H9 (cell line): Measurements from ENCODE around the gene CYP19A1. TPM values are rescaled to one million over a fixed set of nuclear protein-coding genes. Genes with fewer than 3 reads are reported as not detected.

Source experiments
- DNase-seq: peaks from one replicate; pipeline ENCODE4 v3.0.0-alpha.2; 2017
- H2AFZ ChIP-seq: one replicate; pipeline ENCODE4 v1.6.1; 2013; ENCODE audit warnings: mild to moderate bottlenecking, low read length, control low read depth, moderate library complexity
- H2AK5ac ChIP-seq: 2 replicates; pipeline ENCODE4 v1.6.1; 2013; ENCODE audit warnings: low read length, control low read depth, mixed read lengths; ENCODE audit not compliant: insufficient read length
- H2BK120ac ChIP-seq: one replicate; pipeline ENCODE4 v1.6.1; 2013; ENCODE audit warnings: low read depth, mild to moderate bottlenecking, low read length, control low read depth, inconsistent platforms; ENCODE audit not compliant: poor library complexity, severe bottlenecking
- H2BK12ac ChIP-seq: 2 replicates; pipeline ENCODE4 v1.6.1; 2013; ENCODE audit warnings: low read length, control low read depth, mixed read lengths, low read depth; ENCODE audit not compliant: insufficient read length
- H2BK15ac ChIP-seq: 2 replicates; pipeline ENCODE4 v1.6.1; 2013; ENCODE audit warnings: low read depth, low read length, control low read depth
- H2BK20ac ChIP-seq: one replicate; pipeline ENCODE4 v1.6.1; 2013; ENCODE audit warnings: low read depth, mild to moderate bottlenecking, low read length, control low read depth, inconsistent platforms; ENCODE audit not compliant: poor library complexity, severe bottlenecking
- H2BK5ac ChIP-seq: 2 replicates; pipeline ENCODE4 v1.6.1; 2013; ENCODE audit warnings: low read length, control low read depth, mixed read lengths; ENCODE audit not compliant: insufficient read length
- H3K14ac ChIP-seq: 2 replicates; pipeline ENCODE4 v1.6.1; 2013; ENCODE audit warnings: low read length, control low read depth; ENCODE audit not compliant: insufficient read depth
- H3K18ac ChIP-seq: 2 replicates; pipeline ENCODE4 v1.6.1; 2013; ENCODE audit warnings: low read depth, mild to moderate bottlenecking, mixed read lengths, low read length, control low read depth; ENCODE audit not compliant: insufficient read length
- H3K23ac ChIP-seq: 2 replicates; pipeline ENCODE4 v1.6.1; 2013; ENCODE audit warnings: low read length, control low read depth, mixed read lengths, low read depth; ENCODE audit not compliant: insufficient read length
- H3K23me2 ChIP-seq: 2 replicates; pipeline ENCODE4 v1.6.1; 2013; ENCODE audit warnings: low read depth, mild to moderate bottlenecking, mixed read lengths, low read length, control low read depth; ENCODE audit not compliant: insufficient read length, poor library complexity, severe bottlenecking
- H3K27ac ChIP-seq: 2 replicates; pipeline ENCODE4 v1.5.1; 2013; ENCODE audit warnings: low read length, control low read depth, mixed read lengths, low read depth; ENCODE audit not compliant: insufficient read length
- H3K27me3 ChIP-seq: 2 replicates; pipeline ENCODE4 v1.6.1; 2013; ENCODE audit warnings: low read length, control low read depth, inconsistent platforms; ENCODE audit not compliant: insufficient read depth
- H3K4ac ChIP-seq: 2 replicates; pipeline ENCODE4 v1.6.1; 2013; ENCODE audit warnings: low read depth, mild to moderate bottlenecking, control low read depth, inconsistent platforms, low read length, moderate library complexity
- H3K4me1 ChIP-seq: 2 replicates; pipeline ENCODE4 v1.6.1; 2013; ENCODE audit warnings: low read length, control low read depth, inconsistent platforms; ENCODE audit not compliant: insufficient read depth
- H3K4me2 ChIP-seq: 2 replicates; pipeline ENCODE4 v1.6.1; 2013; ENCODE audit warnings: low read length, control low read depth, mixed read lengths; ENCODE audit not compliant: insufficient read length, insufficient read depth
- H3K56ac ChIP-seq: 2 replicates; pipeline ENCODE4 v1.6.1; 2013; ENCODE audit warnings: low read depth, mild to moderate bottlenecking, mixed read lengths, low read length, control low read depth; ENCODE audit not compliant: insufficient read length
- H3K79me1 ChIP-seq: 2 replicates; pipeline ENCODE4 v1.6.1; 2013; ENCODE audit warnings: low read depth, mild to moderate bottlenecking, moderate library complexity, low read length, control low read depth, inconsistent platforms; ENCODE audit not compliant: insufficient read depth, poor library complexity, severe bottlenecking
- H3K79me2 ChIP-seq: 2 replicates; pipeline ENCODE4 v1.6.1; 2013; ENCODE audit warnings: low read length, control low read depth, inconsistent platforms; ENCODE audit not compliant: insufficient read depth
- H3K9ac ChIP-seq: 2 replicates; pipeline ENCODE4 v1.6.1; 2013; ENCODE audit warnings: low read length, control low read depth, mixed read lengths; ENCODE audit not compliant: insufficient read length; ENCODE audit errors: extremely low read depth
- H3K9me3 ChIP-seq: one replicate; pipeline ENCODE4 v1.6.1; 2013; ENCODE audit warnings: low read depth, low read length, inconsistent platforms; ENCODE audit not compliant: control insufficient read depth
- H3T11ph ChIP-seq: one replicate; pipeline ENCODE4 v1.6.1; 2013; ENCODE audit warnings: mild to moderate bottlenecking, low read length, control low read depth, inconsistent platforms
- H4K20me1 ChIP-seq: one replicate; pipeline ENCODE4 v1.6.1; 2013; ENCODE audit not compliant: control insufficient read depth, insufficient read length, insufficient read depth
- H4K5ac ChIP-seq: 2 replicates; pipeline ENCODE4 v1.6.1; 2013; ENCODE audit warnings: low read depth, mild to moderate bottlenecking, mixed read lengths, low read length, control low read depth; ENCODE audit not compliant: insufficient read length
- H4K8ac ChIP-seq: replicated peaks from 2 replicates; pipeline ENCODE4 v1.6.1; 2013; ENCODE audit warnings: low read length, control low read depth, mixed read lengths, low read depth; ENCODE audit not compliant: insufficient read length
- H4K91ac ChIP-seq: 2 replicates; pipeline ENCODE4 v1.6.1; 2013; ENCODE audit warnings: low read depth, mild to moderate bottlenecking, moderate library complexity, mixed read lengths, low read length, control low read depth; ENCODE audit not compliant: insufficient read length
- H3K27ac Mint-ChIP-seq, 3 experiments: 2 replicates in 2 of 3; 3 replicates in 1 of 3; pipeline ENCODE4 v1.8.0; 2020 to 2021; ENCODE audit warnings: mixed read lengths in 3 of 3, mild to moderate bottlenecking in 1 of 3, moderate library complexity in 1 of 3
- H3K27me3 Mint-ChIP-seq: 2 replicates; pipeline ENCODE4 v1.8.0; 2021; ENCODE audit warnings: low read depth, mild to moderate bottlenecking, moderate library complexity, mixed read lengths
- H3K36me3 Mint-ChIP-seq, 3 experiments: 2 replicates in 2 of 3; 3 replicates in 1 of 3; pipeline ENCODE4 v1.8.0; 2020 to 2021; ENCODE audit warnings: low read depth in 3 of 3, mixed read lengths in 3 of 3; ENCODE audit not compliant: insufficient read depth in 1 of 3
- H3K4me1 Mint-ChIP-seq, 2 experiments: 2 replicates each; pipeline ENCODE4 v1.8.0; 2020; ENCODE audit warnings: mixed read lengths in 2 of 2
- H3K4me3 Mint-ChIP-seq, 2 experiments: 2 replicates in 1 of 2; 3 replicates in 1 of 2; pipeline ENCODE4 v1.8.0; 2020 to 2021; ENCODE audit warnings: mild to moderate bottlenecking in 2 of 2, mixed read lengths in 2 of 2, moderate library complexity in 1 of 2
- H3K9me3 Mint-ChIP-seq, 2 experiments: 2 replicates in 1 of 2; 3 replicates in 1 of 2; pipeline ENCODE4 v1.8.0; 2020; ENCODE audit warnings: mild to moderate bottlenecking in 2 of 2, mixed read lengths in 2 of 2, moderate library complexity in 1 of 2
- WGBS: extraction: QIAGEN DNeasy Blood & Tissue Kit; methylation state at CpG from one replicate; pipeline ENCODE4 v1.1.7; 2013; ENCODE audit warnings: missing lambda C conversion rate, low lambda C conversion rate, mixed read lengths; ENCODE audit not compliant: insufficient read length; ENCODE audit errors: extremely low coverage; 5-methylcytosine and 5-hydroxymethylcytosine counted together
- total RNA-seq: library from RNA; stranded (reverse); gene quantifications from 2 replicates; pipeline ENCODE4 v1.2.1, GENCODE V29; 2021
- TF ChIP-seq, protein P1 (sequence below): fragments of 200-600 bp; sonication (generic); conservative IDR thresholded peaks from 3 replicates; pipeline ENCODE4 v1.8.0; 2021; ENCODE audit warnings: antibody characterized with exemption, mild to moderate bottlenecking

Gene CYP19A1
- total RNA-seq, 1 experiment from 2014 or later, result not detected

DNA sequence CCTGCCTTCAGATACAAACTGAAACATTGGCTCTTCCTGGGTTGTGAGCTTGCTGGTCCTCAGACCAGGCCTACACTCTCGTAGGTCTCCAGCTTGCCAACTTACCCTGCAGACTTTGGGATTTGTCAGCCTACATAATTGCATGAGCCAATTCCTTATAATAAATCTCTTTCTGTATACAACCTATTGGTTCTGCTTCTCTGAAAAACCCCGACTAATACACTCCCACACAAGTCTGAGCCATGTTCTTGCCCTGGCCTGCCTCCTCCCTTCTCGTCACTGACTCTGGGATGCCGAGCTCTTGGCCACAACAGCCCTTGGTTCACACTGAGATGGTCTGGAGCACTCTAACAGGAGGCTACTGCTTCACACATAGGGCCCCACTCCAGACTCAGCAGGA, 9.5 kb downstream of the CYP19A1 start:
- Histone ChIP-seq H2BK15ac (no peak overlapping the region), H3K23me2 (no peaks in the 10 kb centered on the region), H3K4ac (no peak overlapping the region), H4K5ac (no peak overlapping the region), H2BK12ac (no peak overlapping the region), H4K91ac (no peak overlapping the region), H3K18ac (no peak overlapping the region), H2BK20ac (no peak overlapping the region), H2AFZ (no peak overlapping the region), H4K8ac (no peak overlapping the region), H3K23ac (no peak overlapping the region), H2BK120ac (no peak overlapping the region), H3K4me1 (no peaks in the 10 kb centered on the region), H2AK5ac (no peak overlapping the region), H3K14ac (no peak overlapping the region), H3K4me2 (no peak overlapping the region), H3K27me3 (no peaks in the 10 kb centered on the region), H2BK5ac (no peak overlapping the region), H3K79me1 (no peaks in the 10 kb centered on the region), H3K9ac (no peak overlapping the region), H3K27ac (no peak overlapping the region), H3K9me3 (no peaks in the 10 kb centered on the region), H3K79me2 (no peaks in the 10 kb centered on the region), H3T11ph (no peak overlapping the region), H4K20me1 (no peaks in the 10 kb centered on the region), H3K56ac (no peak overlapping the region)
- TF ChIP-seq, protein P1, sequence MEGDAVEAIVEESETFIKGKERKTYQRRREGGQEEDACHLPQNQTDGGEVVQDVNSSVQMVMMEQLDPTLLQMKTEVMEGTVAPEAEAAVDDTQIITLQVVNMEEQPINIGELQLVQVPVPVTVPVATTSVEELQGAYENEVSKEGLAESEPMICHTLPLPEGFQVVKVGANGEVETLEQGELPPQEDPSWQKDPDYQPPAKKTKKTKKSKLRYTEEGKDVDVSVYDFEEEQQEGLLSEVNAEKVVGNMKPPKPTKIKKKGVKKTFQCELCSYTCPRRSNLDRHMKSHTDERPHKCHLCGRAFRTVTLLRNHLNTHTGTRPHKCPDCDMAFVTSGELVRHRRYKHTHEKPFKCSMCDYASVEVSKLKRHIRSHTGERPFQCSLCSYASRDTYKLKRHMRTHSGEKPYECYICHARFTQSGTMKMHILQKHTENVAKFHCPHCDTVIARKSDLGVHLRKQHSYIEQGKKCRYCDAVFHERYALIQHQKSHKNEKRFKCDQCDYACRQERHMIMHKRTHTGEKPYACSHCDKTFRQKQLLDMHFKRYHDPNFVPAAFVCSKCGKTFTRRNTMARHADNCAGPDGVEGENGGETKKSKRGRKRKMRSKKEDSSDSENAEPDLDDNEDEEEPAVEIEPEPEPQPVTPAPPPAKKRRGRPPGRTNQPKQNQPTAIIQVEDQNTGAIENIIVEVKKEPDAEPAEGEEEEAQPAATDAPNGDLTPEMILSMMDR, result no peak
- DNase-seq, result no peak
- H3K4me3 Mint-ChIP-seq, result no peak overlapping the region
- no CpG with 5 or more reads among the region's 4 CpGs for WGBS
- no peaks in the 10 kb centered on the region; a peak in 1 of 5 replicates for H3K9me3 Mint-ChIP-seq
- H3K27ac Mint-ChIP-seq, result no peak overlapping the region
- H3K27me3 Mint-ChIP-seq, result peaks cover 8% of the 10 kb centered on the region
- H3K4me1 Mint-ChIP-seq, result no peaks in the 10 kb centered on the region
- H3K36me3 Mint-ChIP-seq, result no peaks in the 10 kb centered on the region
